ENCODE data around the gene CCDC17. TPM values are rescaled to one million over a fixed set of nuclear protein-coding genes. Genes with fewer than 3 reads are reported as not detected.

CCDC17 gene
- total RNA-seq, 4 donors from 2014 or later = 0.38 to 3.6 (median 2.4) TPM

DNA sequence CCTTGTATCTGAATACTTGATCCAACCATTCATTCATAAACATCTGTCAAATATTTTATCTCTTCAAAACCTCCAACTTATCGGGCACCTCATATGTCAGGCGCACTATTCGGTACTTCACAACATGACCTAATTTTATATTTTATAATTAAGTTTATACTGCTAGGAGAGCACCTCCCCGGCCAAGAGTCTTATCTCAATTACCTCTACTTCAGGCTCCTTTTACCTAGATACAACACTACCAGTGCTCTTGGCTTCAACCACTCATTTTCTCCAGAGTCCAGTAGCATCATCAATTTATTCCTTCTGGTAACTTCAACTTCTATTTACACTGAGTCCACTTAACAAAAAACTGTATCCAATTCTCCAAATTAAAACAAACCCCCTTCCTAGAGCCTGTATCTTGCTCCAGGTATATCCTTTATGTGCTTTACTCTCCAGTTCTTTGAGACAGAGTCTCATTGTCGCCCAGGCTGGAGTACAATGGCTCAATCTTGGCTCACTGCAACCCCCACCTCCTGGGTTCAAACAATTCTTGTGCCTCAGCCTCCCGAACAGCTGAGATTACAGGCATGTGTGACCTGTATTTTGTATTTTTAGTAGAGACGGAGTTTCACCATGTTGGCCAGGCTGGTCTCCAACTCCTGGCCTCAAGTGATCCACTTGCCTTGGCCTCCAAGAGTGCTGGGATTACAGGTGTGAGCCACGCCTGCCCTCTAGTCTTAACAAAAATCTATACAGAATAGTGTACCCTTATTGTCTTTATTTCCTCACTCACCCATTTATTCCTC, 43.7 kb upstream of the CCDC17 start:
- no peak for TF ChIP-seq POLR2A (IDR thresholded peaks at IDR 0.05)
- TF ChIP-seq, protein P1, sequence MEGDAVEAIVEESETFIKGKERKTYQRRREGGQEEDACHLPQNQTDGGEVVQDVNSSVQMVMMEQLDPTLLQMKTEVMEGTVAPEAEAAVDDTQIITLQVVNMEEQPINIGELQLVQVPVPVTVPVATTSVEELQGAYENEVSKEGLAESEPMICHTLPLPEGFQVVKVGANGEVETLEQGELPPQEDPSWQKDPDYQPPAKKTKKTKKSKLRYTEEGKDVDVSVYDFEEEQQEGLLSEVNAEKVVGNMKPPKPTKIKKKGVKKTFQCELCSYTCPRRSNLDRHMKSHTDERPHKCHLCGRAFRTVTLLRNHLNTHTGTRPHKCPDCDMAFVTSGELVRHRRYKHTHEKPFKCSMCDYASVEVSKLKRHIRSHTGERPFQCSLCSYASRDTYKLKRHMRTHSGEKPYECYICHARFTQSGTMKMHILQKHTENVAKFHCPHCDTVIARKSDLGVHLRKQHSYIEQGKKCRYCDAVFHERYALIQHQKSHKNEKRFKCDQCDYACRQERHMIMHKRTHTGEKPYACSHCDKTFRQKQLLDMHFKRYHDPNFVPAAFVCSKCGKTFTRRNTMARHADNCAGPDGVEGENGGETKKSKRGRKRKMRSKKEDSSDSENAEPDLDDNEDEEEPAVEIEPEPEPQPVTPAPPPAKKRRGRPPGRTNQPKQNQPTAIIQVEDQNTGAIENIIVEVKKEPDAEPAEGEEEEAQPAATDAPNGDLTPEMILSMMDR (IDR thresholded peaks at IDR 0.05) = no peak
- Histone ChIP-seq H3K4me1 (peaks cover 0 to 51% (median 13%) of the 10 kb centered on the region in 3 donors), H3K36me3 (peaks cover 0 to 11% (median 0%) of the 10 kb centered on the region in 3 donors), H3K4me3 (no peak overlapping the region), H3K9me3 (no peaks in the 10 kb centered on the region), H3K27ac (no peak overlapping the region), H3K27me3 (no peaks in the 10 kb centered on the region)
- intact Hi-C loops (cut with DNase I) = no loop called here
- WGBS, 2 donors = 84 to 93% methylated on average over 8 of the region's 8 CpGs
- DNase-seq = no peak

DNA sequence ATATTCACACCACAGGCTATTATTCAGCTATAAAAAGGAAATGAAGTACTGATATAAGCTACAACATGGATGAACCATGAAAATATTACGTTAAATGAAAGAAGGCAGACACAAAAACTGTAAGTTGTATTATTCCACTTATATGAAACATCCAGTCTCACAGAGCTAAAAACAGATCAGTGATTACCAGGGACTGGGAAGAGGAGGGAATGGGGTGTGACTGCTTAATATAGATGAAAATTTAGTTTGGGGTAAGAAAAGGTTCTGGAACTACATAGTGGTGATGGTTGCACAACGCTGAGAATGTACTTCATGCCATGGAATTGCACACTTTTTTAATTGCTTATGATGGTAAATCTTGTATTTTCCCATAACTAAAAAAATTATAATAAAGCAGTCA, 43.0 kb upstream of the CCDC17 start:
- H3K9me3 ChIP-seq = no peaks in the 10 kb centered on the region
- H3K27me3 ChIP-seq = no peaks in the 10 kb centered on the region
- peaks cover 0 to 49% (median 13%) of the 10 kb centered on the region in 3 donors for H3K4me1 ChIP-seq
- intact Hi-C loops (cut with DNase I) = no loop called here
- no peak overlapping the region for H3K4me3 ChIP-seq
- WGBS, 2 donors = 75 to 82% methylated on average over 2 of the region's 2 CpGs
- DNase-seq = no peak
- TF ChIP-seq, protein P1 (IDR thresholded peaks at IDR 0.05) = no peak
- no peak for TF ChIP-seq POLR2A (IDR thresholded peaks at IDR 0.05)
- H3K36me3 ChIP-seq = peaks cover 0 to 11% (median 0%) of the 10 kb centered on the region in 3 donors
- no peak overlapping the region for H3K27ac ChIP-seq

DNA sequence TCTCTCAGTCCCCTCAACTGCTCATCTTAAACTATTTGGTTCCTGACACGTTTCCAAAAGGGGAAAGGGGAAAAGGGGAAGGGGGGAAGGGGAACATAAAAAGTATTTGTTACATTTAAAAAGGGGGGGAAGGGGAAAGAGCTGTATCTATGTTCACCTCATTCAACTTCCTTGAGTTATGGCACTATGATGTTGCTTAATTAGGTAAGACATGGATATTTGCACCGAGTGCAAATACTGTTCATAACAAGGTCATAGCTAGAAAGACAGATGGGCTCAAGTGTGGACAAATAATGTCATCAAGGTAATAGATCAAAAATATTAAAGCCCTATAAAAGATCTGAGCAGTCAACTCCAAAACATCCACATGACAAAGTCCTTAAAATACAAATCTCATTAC, 36.5 kb upstream of the CCDC17 start:
- H3K36me3 ChIP-seq = peaks cover 5 to 75% (median 30%) of the 10 kb centered on the region in 3 donors
- 44 to 71% methylated on average over 2 of the region's 2 CpGs for WGBS, 2 donors
- no peak for TF ChIP-seq POLR2A (IDR thresholded peaks at IDR 0.05)
- TF ChIP-seq, protein P1 (IDR thresholded peaks at IDR 0.05) = no peak
- H3K4me1 ChIP-seq = peaks cover 0 to 7% (median 0%) of the 10 kb centered on the region in 3 donors
- intact Hi-C loops (cut with DNase I) = no loop called here
- DNase-seq = no peak
- no peaks in the 10 kb centered on the region for H3K27me3 ChIP-seq
- H3K9me3 ChIP-seq = no peaks in the 10 kb centered on the region
- H3K27ac ChIP-seq = no peak overlapping the region
- H3K4me3 ChIP-seq = no peak overlapping the region

DNA sequence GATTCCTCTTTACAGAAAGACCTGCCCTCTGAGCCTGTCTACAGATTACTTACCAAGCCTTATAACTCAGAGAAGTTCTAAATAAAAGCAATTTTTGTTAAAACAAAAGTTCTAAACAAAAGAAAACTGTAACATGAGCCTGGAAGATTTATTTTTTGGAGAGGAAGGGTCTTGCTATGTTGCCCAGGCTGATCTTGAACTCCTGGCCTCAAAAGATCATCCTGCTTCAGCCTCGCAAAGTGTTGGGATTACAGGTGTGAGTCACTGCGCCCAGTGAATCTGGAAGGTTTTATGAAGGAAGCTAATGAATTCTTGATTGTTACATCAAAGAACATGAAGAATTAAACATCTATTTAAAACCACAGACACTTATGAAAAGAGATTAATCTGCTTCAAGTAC, 35.4 kb upstream of the CCDC17 start:
- Histone ChIP-seq H3K27ac (no peak overlapping the region), H3K4me1 (peaks cover 0 to 7% (median 0%) of the 10 kb centered on the region in 3 donors), H3K9me3 (no peaks in the 10 kb centered on the region), H3K4me3 (no peak overlapping the region), H3K36me3 (peaks cover 10 to 80% (median 35%) of the 10 kb centered on the region in 3 donors), H3K27me3 (no peaks in the 10 kb centered on the region)
- no peak for TF ChIP-seq POLR2A (IDR thresholded peaks at IDR 0.05)
- DNase-seq = no peak
- WGBS, 2 donors = 88 to 92% methylated on average over 2 of the region's 2 CpGs
- intact Hi-C loops (cut with DNase I) = no loop called here

DNA sequence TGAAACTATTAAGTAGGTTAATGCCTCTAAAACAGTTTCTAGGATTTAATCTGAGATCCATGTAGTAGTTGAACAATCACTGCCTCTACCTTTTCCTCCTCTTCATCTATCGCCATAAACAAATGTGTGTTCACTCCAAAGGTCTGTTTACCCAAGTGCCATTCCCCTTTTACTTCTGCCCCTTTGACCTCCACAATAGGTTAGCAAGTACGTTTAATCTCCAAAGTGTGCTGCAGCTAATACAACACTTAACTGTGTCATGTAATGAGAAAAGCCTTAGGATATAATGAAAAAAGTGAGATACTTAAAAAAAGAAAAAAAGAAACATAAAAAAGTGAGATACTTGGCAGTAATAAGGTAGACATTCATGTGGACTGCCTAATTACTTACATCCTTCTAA, 34.3 kb upstream of the CCDC17 start:
- H3K27me3 ChIP-seq = no peaks in the 10 kb centered on the region
- no peak for DNase-seq
- H3K9me3 ChIP-seq = no peaks in the 10 kb centered on the region
- TF ChIP-seq, protein P1 (IDR thresholded peaks at IDR 0.05) = no peak
- TF ChIP-seq POLR2A (IDR thresholded peaks at IDR 0.05) = no peak
- H3K27ac ChIP-seq = no peak overlapping the region
- H3K4me1 ChIP-seq = peaks cover 0 to 7% (median 0%) of the 10 kb centered on the region in 3 donors
- WGBS, 2 donors = 68 to 92% methylated on average over 2 of the region's 2 CpGs
- H3K36me3 ChIP-seq = peaks cover 15 to 86% (median 43%) of the 10 kb centered on the region in 3 donors
- intact Hi-C loops (cut with DNase I) = no loop called here
- no peak overlapping the region for H3K4me3 ChIP-seq

Data from esophagus squamous epithelium (tissue), 5 donors.